Epithelial cell of proximal tubule (primary cell): ENCODE results near the gene CLIC3. TPM values are rescaled to one million over a fixed set of nuclear protein-coding genes. Genes with fewer than 3 reads are reported as not detected.

Experiments
- DNase-seq: peaks from one replicate; pipeline ENCODE4 v3.0.0-alpha.2; 2011; ENCODE audit warnings: low read depth
- H3K4me3 ChIP-seq: 2 replicates; pipeline ENCODE4 v1.5.1; 2011; ENCODE audit warnings: low read depth, mild to moderate bottlenecking, low read length
- total RNA-seq: library from RNA; depleted of rRNA; stranded (reverse); fragments of >200 nt; gene quantifications from 2 replicates; pipeline ENCODE4 v1.2.3, GENCODE V29; 2015
- TF ChIP-seq, protein P1 (sequence below): conservative IDR thresholded peaks from 2 replicates; pipeline ENCODE4 v1.5.1; 2012; ENCODE audit warnings: low read depth, mild to moderate bottlenecking, low read length

The CLIC3 gene
- total RNA-seq, 1 donor from 2014 or later = 2.4 TPM

GRCh38 chr9:136945333-136946227, 50.8 kb downstream of the CLIC3 start:
- no peak overlapping the region for H3K4me3 ChIP-seq
- no peak for DNase-seq
- TF ChIP-seq, protein P1, sequence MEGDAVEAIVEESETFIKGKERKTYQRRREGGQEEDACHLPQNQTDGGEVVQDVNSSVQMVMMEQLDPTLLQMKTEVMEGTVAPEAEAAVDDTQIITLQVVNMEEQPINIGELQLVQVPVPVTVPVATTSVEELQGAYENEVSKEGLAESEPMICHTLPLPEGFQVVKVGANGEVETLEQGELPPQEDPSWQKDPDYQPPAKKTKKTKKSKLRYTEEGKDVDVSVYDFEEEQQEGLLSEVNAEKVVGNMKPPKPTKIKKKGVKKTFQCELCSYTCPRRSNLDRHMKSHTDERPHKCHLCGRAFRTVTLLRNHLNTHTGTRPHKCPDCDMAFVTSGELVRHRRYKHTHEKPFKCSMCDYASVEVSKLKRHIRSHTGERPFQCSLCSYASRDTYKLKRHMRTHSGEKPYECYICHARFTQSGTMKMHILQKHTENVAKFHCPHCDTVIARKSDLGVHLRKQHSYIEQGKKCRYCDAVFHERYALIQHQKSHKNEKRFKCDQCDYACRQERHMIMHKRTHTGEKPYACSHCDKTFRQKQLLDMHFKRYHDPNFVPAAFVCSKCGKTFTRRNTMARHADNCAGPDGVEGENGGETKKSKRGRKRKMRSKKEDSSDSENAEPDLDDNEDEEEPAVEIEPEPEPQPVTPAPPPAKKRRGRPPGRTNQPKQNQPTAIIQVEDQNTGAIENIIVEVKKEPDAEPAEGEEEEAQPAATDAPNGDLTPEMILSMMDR = no peak

Other genes with a start within 250 kb of the CLIC3 start
- gene LCN6, start 248.0 kb downstream of the CLIC3 start, total RNA-seq = not detected in 2 replicates
- not detected in 2 replicates for gene LCN8, start 238.3 kb downstream of the CLIC3 start, total RNA-seq
- not detected in 2 replicates for gene LCN15, start 232.1 kb downstream of the CLIC3 start, total RNA-seq
- 90.4 and 108 TPM in 2 replicates for gene TMEM141, start 205.2 kb downstream of the CLIC3 start, total RNA-seq
- gene CCDC183, start 200.2 kb downstream of the CLIC3 start, total RNA-seq = 0.06 TPM in 1 of 2 replicates, not detected in the other
- 114 and 160 TPM in 2 replicates for gene RABL6, start 188.6 kb downstream of the CLIC3 start, total RNA-seq
- gene AJM1, start 154.1 kb downstream of the CLIC3 start, total RNA-seq = 0.51 and 2.2 TPM in 2 replicates
- gene PHPT1, start 147.2 kb downstream of the CLIC3 start, total RNA-seq = 101 and 114 TPM in 2 replicates
- gene MAMDC4, start 144.2 kb downstream of the CLIC3 start, total RNA-seq = 1.2 and 4.8 TPM in 2 replicates
- gene EDF1, start 130.3 kb downstream of the CLIC3 start, total RNA-seq = 403 and 419 TPM in 2 replicates
- gene TRAF2, start 110.1 kb downstream of the CLIC3 start, total RNA-seq = 21.0 and 26.1 TPM in 2 replicates
- 124 and 149 TPM in 2 replicates for gene FBXW5, start 51.8 kb downstream of the CLIC3 start, total RNA-seq
- not detected in 2 replicates for gene C8G, start 51.3 kb downstream of the CLIC3 start, total RNA-seq
- gene LCN12, start 44.3 kb downstream of the CLIC3 start, total RNA-seq = 1.2 TPM in 1 of 2 replicates, not detected in the other
- not detected in 2 replicates for gene PTGDS, start 19.1 kb downstream of the CLIC3 start, total RNA-seq
- not detected in 2 replicates for gene LCNL1, start 13.6 kb downstream of the CLIC3 start, total RNA-seq
- 70.1 and 81.7 TPM in 2 replicates for gene PAXX, start 4.1 kb downstream of the CLIC3 start, total RNA-seq
- 3.0 and 7.6 TPM in 2 replicates for gene ABCA2, start 31.7 kb upstream of the CLIC3 start, total RNA-seq
- gene FUT7, start 35.5 kb upstream of the CLIC3 start, total RNA-seq = not detected in 2 replicates
- gene NPDC1, start 49.6 kb upstream of the CLIC3 start, total RNA-seq = 19.7 and 47.7 TPM in 2 replicates
- gene ENTPD2, start 57.5 kb upstream of the CLIC3 start, total RNA-seq = 0.87 TPM in 1 of 2 replicates, not detected in the other
- 25.6 and 51.3 TPM in 2 replicates for gene SAPCD2, start 74.0 kb upstream of the CLIC3 start, total RNA-seq
- gene UAP1L1, start 80.9 kb upstream of the CLIC3 start, total RNA-seq = 2.1 and 2.2 TPM in 2 replicates
- gene MAN1B1, start 90.4 kb upstream of the CLIC3 start, total RNA-seq = 46.0 and 74.3 TPM in 2 replicates
- gene DPP7, start 118.2 kb upstream of the CLIC3 start, total RNA-seq = 66.9 and 125 TPM in 2 replicates
- gene GRIN1, start 142.6 kb upstream of the CLIC3 start, total RNA-seq = not detected in 2 replicates
- gene LRRC26, start 173.5 kb upstream of the CLIC3 start, total RNA-seq = not detected in 2 replicates
- not detected in 2 replicates for gene TMEM210, start 175.5 kb upstream of the CLIC3 start, total RNA-seq
- 16.7 TPM in 2 replicates for gene ANAPC2, start 192.0 kb upstream of the CLIC3 start, total RNA-seq
- 139 and 185 TPM in 2 replicates for gene SSNA1, start 192.1 kb upstream of the CLIC3 start, total RNA-seq
- gene TPRN, start 204.2 kb upstream of the CLIC3 start, total RNA-seq = 10.5 and 13.5 TPM in 2 replicates
- 39.4 and 44.9 TPM in 2 replicates for gene TMEM203, start 209.1 kb upstream of the CLIC3 start, total RNA-seq
- gene NDOR1, start 209.1 kb upstream of the CLIC3 start, total RNA-seq = 22.0 and 26.9 TPM in 2 replicates
- gene RNF208, start 225.7 kb upstream of the CLIC3 start, total RNA-seq = 0.22 and 1.5 TPM in 2 replicates
- gene CYSRT1, start 228.6 kb upstream of the CLIC3 start, total RNA-seq = 0.17 and 0.94 TPM in 2 replicates
- gene RNF224, start 230.9 kb upstream of the CLIC3 start, total RNA-seq = not detected in 2 replicates
- 0.07 TPM in 1 of 2 replicates, not detected in the other for gene SLC34A3, start 234.3 kb upstream of the CLIC3 start, total RNA-seq
- 725 and 1,240 TPM in 2 replicates for gene TUBB4B, start 244.7 kb upstream of the CLIC3 start, total RNA-seq